Loucy (cell line): ENCODE measurements around the gene ING5.

Source experiments
- H2AFZ ChIP-seq: fragments of 200-600 bp; sonication (generic); 2 replicates; pipeline ENCODE4 v1.6.0; 2016; ENCODE audit warnings: antibody characterized with exemption, mild to moderate bottlenecking, low read length, moderate library complexity
- H3F3A ChIP-seq: fragments of 200-600 bp; 2 replicates; pipeline ENCODE4 v1.6.0; 2016; ENCODE audit warnings: antibody characterized with exemption, low read depth, mild to moderate bottlenecking
- H3K27me3 ChIP-seq: fragments of 200-600 bp; sonication (generic); 2 replicates; pipeline ENCODE4 v1.6.1; 2014; ENCODE audit warnings: low read length, mild to moderate bottlenecking; ENCODE audit not compliant: insufficient read depth, poor library complexity, severe bottlenecking
- H3K36me3 ChIP-seq: fragments of 200-600 bp; sonication (generic); 2 replicates; pipeline ENCODE4 v1.6.1; 2016; ENCODE audit warnings: low read length; ENCODE audit not compliant: insufficient read depth
- H3K4me1 ChIP-seq: fragments of 200-600 bp; sonication (generic); 2 replicates; pipeline ENCODE4 v1.5.1; 2014; ENCODE audit warnings: low read length, mild to moderate bottlenecking; ENCODE audit not compliant: insufficient read depth, poor library complexity, severe bottlenecking
- H3K4me2 ChIP-seq: fragments of 200-600 bp; sonication (generic); 2 replicates; pipeline ENCODE4 v1.6.0; 2014; ENCODE audit warnings: antibody characterized with exemption, low read length, low read depth, mild to moderate bottlenecking; ENCODE audit not compliant: poor library complexity, severe bottlenecking
- H3K4me3 ChIP-seq: fragments of 200-600 bp; sonication (generic); 2 replicates; pipeline ENCODE4 v1.5.1; 2014; ENCODE audit warnings: low read length, mild to moderate bottlenecking, mixed read lengths; ENCODE audit not compliant: poor library complexity, severe bottlenecking
- H3K79me2 ChIP-seq: fragments of 200-600 bp; sonication (generic); 2 replicates; pipeline ENCODE4 v1.6.1; 2014; ENCODE audit warnings: low read length; ENCODE audit not compliant: insufficient read depth
- H3K9ac ChIP-seq: fragments of 200-600 bp; sonication (generic); 2 replicates; pipeline ENCODE4 v1.6.0; 2014; ENCODE audit warnings: mild to moderate bottlenecking, low read depth, low read length, moderate library complexity; ENCODE audit not compliant: poor library complexity, severe bottlenecking
- H3K9me2 ChIP-seq: fragments of 200-600 bp; sonication (generic); replicated peaks from 2 replicates; pipeline ENCODE4 v1.6.1; 2016; ENCODE audit warnings: low read depth, low read length, mixed read lengths
- H3K9me3 ChIP-seq: fragments of 200-600 bp; sonication (generic); 2 replicates; pipeline ENCODE4 v1.6.1; 2014; ENCODE audit warnings: mild to moderate bottlenecking, antibody characterized with exemption, low read length, low read depth; ENCODE audit not compliant: insufficient read depth
- H4K20me1 ChIP-seq: fragments of 200-600 bp; sonication (generic); 2 replicates; pipeline ENCODE4 v1.6.0; 2014; ENCODE audit warnings: antibody characterized with exemption, low read length, mild to moderate bottlenecking; ENCODE audit not compliant: insufficient read depth, poor library complexity, severe bottlenecking
- EZH2phosphoT487 ChIP-seq: fragments of 200-600 bp; IDR thresholded peaks from 2 replicates; pipeline ENCODE4 v1.6.1; 2018; ENCODE audit warnings: antibody characterized with exemption, mild to moderate bottlenecking, moderate library complexity, borderline replicate concordance
- TF ChIP-seq, protein P1 (sequence below): fragments of 200-600 bp; sonication (generic); conservative IDR thresholded peaks from 2 replicates; pipeline ENCODE4 v1.5.1; 2014; ENCODE audit warnings: mild to moderate bottlenecking, antibody characterized with exemption, low read length

The ING5 gene

GRCh38 chr2:241670333-241671110, 31.3 kb upstream of the ING5 start:
- Histone ChIP-seq H3K36me3 (peaks cover 48% of the 10 kb centered on the region; the same call in 1 of the 2 replicates), H3K9me3 (no peaks in the 10 kb centered on the region), H3K79me2 (no peaks in the 10 kb centered on the region), H3K4me2 (no peak overlapping the region), H3K4me3 (no peak overlapping the region), H3K9me2 (no peaks in the 10 kb centered on the region), H4K20me1 (no peaks in the 10 kb centered on the region), H3K27me3 (no peaks in the 10 kb centered on the region), H3K9ac (no peak overlapping the region), H3F3A (no peaks in the 10 kb centered on the region), H3K4me1 (peaks cover 6% of the 10 kb centered on the region), H2AFZ (no peak overlapping the region)
- TF ChIP-seq EZH2phosphoT487, result no peak
- TF ChIP-seq, protein P1, sequence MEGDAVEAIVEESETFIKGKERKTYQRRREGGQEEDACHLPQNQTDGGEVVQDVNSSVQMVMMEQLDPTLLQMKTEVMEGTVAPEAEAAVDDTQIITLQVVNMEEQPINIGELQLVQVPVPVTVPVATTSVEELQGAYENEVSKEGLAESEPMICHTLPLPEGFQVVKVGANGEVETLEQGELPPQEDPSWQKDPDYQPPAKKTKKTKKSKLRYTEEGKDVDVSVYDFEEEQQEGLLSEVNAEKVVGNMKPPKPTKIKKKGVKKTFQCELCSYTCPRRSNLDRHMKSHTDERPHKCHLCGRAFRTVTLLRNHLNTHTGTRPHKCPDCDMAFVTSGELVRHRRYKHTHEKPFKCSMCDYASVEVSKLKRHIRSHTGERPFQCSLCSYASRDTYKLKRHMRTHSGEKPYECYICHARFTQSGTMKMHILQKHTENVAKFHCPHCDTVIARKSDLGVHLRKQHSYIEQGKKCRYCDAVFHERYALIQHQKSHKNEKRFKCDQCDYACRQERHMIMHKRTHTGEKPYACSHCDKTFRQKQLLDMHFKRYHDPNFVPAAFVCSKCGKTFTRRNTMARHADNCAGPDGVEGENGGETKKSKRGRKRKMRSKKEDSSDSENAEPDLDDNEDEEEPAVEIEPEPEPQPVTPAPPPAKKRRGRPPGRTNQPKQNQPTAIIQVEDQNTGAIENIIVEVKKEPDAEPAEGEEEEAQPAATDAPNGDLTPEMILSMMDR, result no peak

- peaks cover 57% of the 10 kb centered on the region; the same call in 1 of the 2 replicates for H3K36me3 ChIP-seq
- no peaks in the 10 kb centered on the region for H4K20me1 ChIP-seq
- H3F3A ChIP-seq, result no peaks in the 10 kb centered on the region
- H3K4me2 ChIP-seq, result no peak overlapping the region
- no peaks in the 10 kb centered on the region for H3K4me1 ChIP-seq
- no peak overlapping the region for H2AFZ ChIP-seq
- no peaks in the 10 kb centered on the region for H3K9me2 ChIP-seq
- TF ChIP-seq, protein P1, result no peak
- TF ChIP-seq EZH2phosphoT487, result no peak
- H3K9me3 ChIP-seq, result no peaks in the 10 kb centered on the region
- no peaks in the 10 kb centered on the region for H3K79me2 ChIP-seq
- H3K9ac ChIP-seq, result no peak overlapping the region
- H3K27me3 ChIP-seq, result no peaks in the 10 kb centered on the region
- no peak overlapping the region for H3K4me3 ChIP-seq
These were observed 30.2 kb upstream of the ING5 start for GRCh38 chr2:241671457-241672240.

GRCh38 chr2:241672243-241673188, 29.3 kb upstream of the ING5 start:
- Histone ChIP-seq H3K9ac (no peak overlapping the region), H3K4me1 (no peaks in the 10 kb centered on the region), H3K4me3 (no peak overlapping the region), H3K9me2 (no peaks in the 10 kb centered on the region), H4K20me1 (no peaks in the 10 kb centered on the region), H3K36me3 (peaks cover 63% of the 10 kb centered on the region; the same call in 1 of the 2 replicates), H3K79me2 (no peaks in the 10 kb centered on the region), H3K4me2 (no peak overlapping the region), H3K9me3 (no peaks in the 10 kb centered on the region), H3K27me3 (no peaks in the 10 kb centered on the region), H3F3A (no peaks in the 10 kb centered on the region), H2AFZ (no peak overlapping the region)
- TF ChIP-seq, protein P1, result no peak
- no peak for TF ChIP-seq EZH2phosphoT487
